Natural killer cell (primary cell): ENCODE measurements around the gene MMP2. TPM values are rescaled to one million over a fixed set of nuclear protein-coding genes. Genes with fewer than 3 reads are reported as not detected.

ENCODE experiments used
- ATAC-seq, 3 donors: fragments of 150-1000 bp in 2 of 3; fragments of 200-7000 bp in 1 of 3; cut with Tn5 transposase; 1 replicate in 1 of 3; 2 replicates in 2 of 3; pipeline ENCODE4 v1.10.0; 2021; ENCODE audit warnings: mild to moderate bottlenecking in 2 of 3, moderate library complexity in 2 of 3
- DNase-seq, 2 donors: peaks; one replicate each; pipeline versions ENCODE4 v3.0.0 to v3.0.0-alpha.2; 2013 to 2021; ENCODE audit warnings: mixed read lengths in 1 of 2
- H3K27ac ChIP-seq: one replicate; pipeline ENCODE4 v1.5.1; 2013; ENCODE audit warnings: mild to moderate bottlenecking, low read length
- H3K27me3 ChIP-seq: one replicate; pipeline ENCODE4 v1.6.1; 2013; ENCODE audit warnings: low read length; ENCODE audit not compliant: control insufficient read depth, insufficient read depth
- H3K36me3 ChIP-seq: one replicate; pipeline ENCODE4 v1.6.1; 2013; ENCODE audit warnings: low read length; ENCODE audit not compliant: control insufficient read depth, insufficient read depth
- H3K4me1 ChIP-seq: one replicate; pipeline ENCODE4 v1.6.1; 2013; ENCODE audit warnings: low read length; ENCODE audit not compliant: control insufficient read depth, insufficient read depth
- H3K4me3 ChIP-seq: one replicate; pipeline ENCODE4 v1.5.1; 2013; ENCODE audit warnings: low read length
- H3K9me3 ChIP-seq: one replicate; pipeline ENCODE4 v1.6.1; 2013; ENCODE audit warnings: low read length; ENCODE audit not compliant: control insufficient read depth, insufficient read depth
- H3K27ac Mint-ChIP-seq, 2 donors: one replicate each; pipeline ENCODE4 v1.8.0; 2022; ENCODE audit warnings: mild to moderate bottlenecking in 2 of 2, mixed read lengths in 2 of 2, moderate library complexity in 1 of 2
- H3K27me3 Mint-ChIP-seq, 2 donors: one replicate each; pipeline ENCODE4 v1.8.0; 2022; ENCODE audit warnings: low read depth in 2 of 2, mixed read lengths in 2 of 2
- H3K36me3 Mint-ChIP-seq: one replicate; pipeline ENCODE4 v1.8.0; 2022; ENCODE audit warnings: mixed read lengths
- H3K4me1 Mint-ChIP-seq, 2 donors: one replicate each; pipeline ENCODE4 v1.8.0; 2022; ENCODE audit warnings: mixed read lengths in 2 of 2
- H3K4me3 Mint-ChIP-seq: one replicate; pipeline ENCODE4 v1.8.0; 2022; ENCODE audit warnings: mild to moderate bottlenecking, moderate library complexity, mixed read lengths
- H3K9me3 Mint-ChIP-seq, 2 donors: one replicate each; pipeline ENCODE4 v1.8.0; 2022; ENCODE audit warnings: mixed read lengths in 2 of 2
- WGBS: methylation state at CpG from one replicate; pipeline ENCODE4 v1.1.7; 2013; ENCODE audit warnings: missing lambda C conversion rate; ENCODE audit not compliant: insufficient coverage; 5-methylcytosine and 5-hydroxymethylcytosine counted together
- intact Hi-C: fragments of 100-400 bp; cut with micrococcal nuclease; formaldehyde crosslinking; loops from one replicate; pipeline ENCODE4 v1.14.2; 2022
- total RNA-seq, 4 donors: library from RNA; stranded (reverse); fragments of 120-200 nt in 1 of 4; gene quantifications; one replicate each; pipeline versions ENCODE4 v1.2.3 to v1.2.4, GENCODE V29; 2013 to 2022
- TF ChIP-seq, protein P1 (sequence below): fragments of 200-600 bp; IDR thresholded peaks from one replicate; pipeline ENCODE4 v1.8.0; 2022; ENCODE audit warnings: antibody characterized with exemption

The MMP2 gene
- total RNA-seq, 3 donors from 2014 or later (not counting 1 experiment from before 2014, with no cell fraction given) = not detected

GRCh38 chr16:55505333-55506015 is 26.5 kb downstream of the MMP2 start:
- Mint-ChIP-seq H3K27me3 (peaks cover 23 to 30% of the 10 kb centered on the region in 2 donors), H3K4me1 (peaks cover 5 to 15% of the 10 kb centered on the region in 2 donors), H3K4me3 (no peak overlapping the region), H3K9me3 (peaks cover 0 to 2% of the 10 kb centered on the region in 2 donors), H3K36me3 (no peaks in the 10 kb centered on the region), H3K27ac (no peak overlapping the region)
- Histone ChIP-seq H3K27ac (no peak overlapping the region), H3K36me3 (no peaks in the 10 kb centered on the region), H3K9me3 (no peaks in the 10 kb centered on the region), H3K4me1 (peaks cover 11% of the 10 kb centered on the region), H3K27me3 (peaks cover 6% of the 10 kb centered on the region), H3K4me3 (no peak overlapping the region)
- DNase-seq (no peak), ATAC-seq (no peak)
- TF ChIP-seq, protein P1, sequence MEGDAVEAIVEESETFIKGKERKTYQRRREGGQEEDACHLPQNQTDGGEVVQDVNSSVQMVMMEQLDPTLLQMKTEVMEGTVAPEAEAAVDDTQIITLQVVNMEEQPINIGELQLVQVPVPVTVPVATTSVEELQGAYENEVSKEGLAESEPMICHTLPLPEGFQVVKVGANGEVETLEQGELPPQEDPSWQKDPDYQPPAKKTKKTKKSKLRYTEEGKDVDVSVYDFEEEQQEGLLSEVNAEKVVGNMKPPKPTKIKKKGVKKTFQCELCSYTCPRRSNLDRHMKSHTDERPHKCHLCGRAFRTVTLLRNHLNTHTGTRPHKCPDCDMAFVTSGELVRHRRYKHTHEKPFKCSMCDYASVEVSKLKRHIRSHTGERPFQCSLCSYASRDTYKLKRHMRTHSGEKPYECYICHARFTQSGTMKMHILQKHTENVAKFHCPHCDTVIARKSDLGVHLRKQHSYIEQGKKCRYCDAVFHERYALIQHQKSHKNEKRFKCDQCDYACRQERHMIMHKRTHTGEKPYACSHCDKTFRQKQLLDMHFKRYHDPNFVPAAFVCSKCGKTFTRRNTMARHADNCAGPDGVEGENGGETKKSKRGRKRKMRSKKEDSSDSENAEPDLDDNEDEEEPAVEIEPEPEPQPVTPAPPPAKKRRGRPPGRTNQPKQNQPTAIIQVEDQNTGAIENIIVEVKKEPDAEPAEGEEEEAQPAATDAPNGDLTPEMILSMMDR = no peak
- intact Hi-C loops = no loop called here
- 89% methylated on average over 10 of the region's 10 CpGs for whole genome bisulfite sequencing

GRCh38 chr16:55506083-55506482 is 27.1 kb downstream of the MMP2 start:
- ATAC-seq (no peak), DNase-seq (no peak)
- peaks cover 24 to 30% of the 10 kb centered on the region in 2 donors for H3K27me3 Mint-ChIP-seq
- H3K9me3 Mint-ChIP-seq = peaks cover 0 to 2% of the 10 kb centered on the region in 2 donors
- Histone ChIP-seq H3K27ac (no peak overlapping the region), H3K4me1 (peaks cover 11% of the 10 kb centered on the region), H3K9me3 (no peaks in the 10 kb centered on the region), H3K27me3 (peaks cover 6% of the 10 kb centered on the region), H3K36me3 (no peaks in the 10 kb centered on the region), H3K4me3 (no peak overlapping the region)
- H3K27ac Mint-ChIP-seq = no peak overlapping the region
- H3K4me3 Mint-ChIP-seq = no peak overlapping the region
- peaks cover 5 to 15% of the 10 kb centered on the region in 2 donors for H3K4me1 Mint-ChIP-seq
- intact Hi-C loops = no loop called here
- H3K36me3 Mint-ChIP-seq = no peaks in the 10 kb centered on the region
- WGBS = 81% methylated on average over 7 of the region's 7 CpGs
- TF ChIP-seq, protein P1 = no peak

- Mint-ChIP-seq H3K27me3 (peaks cover 24 to 31% of the 10 kb centered on the region in 2 donors), H3K4me1 (peaks cover 5 to 15% of the 10 kb centered on the region in 2 donors), H3K27ac (no peak overlapping the region), H3K9me3 (peaks cover 0 to 2% of the 10 kb centered on the region in 2 donors), H3K4me3 (no peak overlapping the region), H3K36me3 (no peaks in the 10 kb centered on the region)
- H3K36me3 ChIP-seq = no peaks in the 10 kb centered on the region
- H3K9me3 ChIP-seq = no peaks in the 10 kb centered on the region
- WGBS = 33% methylated on average over 4 of the region's 4 CpGs
- H3K27ac ChIP-seq = no peak overlapping the region
- intact Hi-C loops = no loop called here
- DNase-seq (no peak), ATAC-seq (no peak)
- no peak overlapping the region for H3K4me3 ChIP-seq
- peaks cover 11% of the 10 kb centered on the region for H3K4me1 ChIP-seq
- TF ChIP-seq, protein P1 = no peak
- peaks cover 6% of the 10 kb centered on the region for H3K27me3 ChIP-seq
These were observed 27.7 kb downstream of the MMP2 start for GRCh38 chr16:55506708-55507107.
